K562 treated with DMSO at 1 percent for 24 hours (cell line): ENCODE measurements around the gene CCT4. TPM values are rescaled to one million over a fixed set of nuclear protein-coding genes. Genes with fewer than 3 reads are reported as not detected.

Experiments
- total RNA-seq: library from RNA; unstranded; fragments of 300-600 nt; gene quantifications from 2 replicates; pipeline ENCODE4 v1.2.3, GENCODE V29; 2022; ENCODE audit warnings: low read depth; ENCODE audit not compliant: insufficient read depth

The CCT4 gene
- 181 and 191 TPM in 2 replicates for total RNA-seq

GRCh38 chr2:61888267-61889055 is at the start of gene CCT4:
CCT4 (minus strand) TSS chr2:61888656; CDS start chr2:61888507, 149 bp downstream.

GRCh38 chr2:61905372-61906185 is 17.1 kb upstream of the CCT4 start, which contains the start of gene COMMD1:
COMMD1 (plus strand) TSS chr2:61905674; CDS start chr2:61905679, 5 bp downstream.

GRCh38 chr2:61853847-61854563 is 34.5 kb downstream of the CCT4 start, which contains the start of gene FAM161A:
FAM161A (minus strand) TSS chr2:61854060; CDS start chr2:61854041, 19 bp downstream.

Other genes starting within 250 kb of the CCT4 start
- gene FAM161A, start 34.6 kb downstream of the CCT4 start, total RNA-seq, result 0.94 and 1.1 TPM in 2 replicates
- gene COMMD1, start 17.0 kb upstream of the CCT4 start, total RNA-seq, result 16.9 and 26.5 TPM in 2 replicates